Measurements from ENCODE around the gene CGA.
A peak's percentile ranks its signal among the peaks of the same experiment; 100 is the strongest.

Gene CGA

GRCh38 chr6:87088076-87088475 lies 6.8 kb downstream of the CGA start:
- no peak for DNase-seq (ENCODE audit: low read depth)

DNA sequence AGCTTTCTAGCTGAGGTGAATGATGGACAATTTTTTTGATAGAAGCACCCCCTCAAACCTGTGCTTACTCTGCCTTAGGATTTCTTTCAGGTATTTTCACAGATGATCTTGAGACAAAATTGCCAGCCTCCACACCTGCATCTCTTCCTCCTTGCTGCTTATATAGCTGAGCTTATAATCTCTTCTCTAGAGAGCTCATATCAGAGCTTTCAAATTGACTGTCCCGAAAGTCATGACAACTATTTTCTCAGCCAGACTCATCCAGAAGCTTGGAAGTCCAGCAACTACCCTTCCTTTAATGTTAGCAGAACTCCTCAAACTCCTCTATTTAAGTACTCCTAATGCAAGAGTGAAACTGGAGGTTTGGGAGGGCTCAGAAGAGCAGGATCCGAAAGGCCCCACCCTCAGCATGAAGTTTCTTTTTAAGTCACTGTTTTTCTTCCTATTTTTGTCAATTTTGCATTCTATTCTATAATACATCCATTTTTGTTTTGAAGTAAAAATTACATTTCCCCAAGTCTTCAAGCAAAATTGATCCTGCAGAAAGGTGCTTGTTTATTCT lies 12.7 kb downstream of the CGA start:
- no peak for DNase-seq (ENCODE audit: low read depth)

DNA sequence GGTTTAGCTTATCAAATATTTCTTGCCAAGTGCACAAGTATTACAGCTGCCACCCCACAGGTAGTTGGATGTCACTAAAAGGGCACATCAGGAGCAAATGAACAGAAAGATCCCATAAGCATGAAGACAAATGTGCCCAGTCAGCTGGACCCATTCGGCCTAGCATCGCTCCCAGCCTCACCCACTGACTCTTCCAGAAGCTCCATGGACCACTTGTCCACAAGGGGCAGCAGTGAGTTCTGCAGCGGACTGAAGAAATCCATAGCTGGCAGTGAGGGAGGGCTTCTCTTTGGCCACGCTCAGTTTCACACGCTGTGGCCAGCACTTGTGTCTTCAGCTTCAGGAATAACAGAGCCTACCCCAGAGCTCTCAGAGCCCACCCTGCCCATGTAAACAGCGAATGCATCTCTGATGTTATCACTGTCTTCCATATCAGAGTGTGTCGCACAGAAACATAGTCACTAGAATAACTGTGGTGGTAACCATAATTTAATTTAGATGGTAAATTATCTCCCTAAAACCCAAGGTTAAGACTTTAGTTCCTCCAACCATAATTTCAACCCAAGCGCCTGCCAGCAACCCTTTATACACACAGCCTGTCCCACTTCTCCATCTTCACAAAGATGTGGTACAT lies 15.8 kb downstream of the CGA start:
- DNase-seq (ENCODE audit: low read depth) = peak; percentile 51

GRCh38 chr6:87075168-87075567 lies 19.7 kb downstream of the CGA start:
- no peak for DNase-seq (ENCODE audit: low read depth)

GRCh38 chr6:87074101-87074621 lies 20.7 kb downstream of the CGA start:
- no peak for DNase-seq (ENCODE audit: low read depth)

- no peak for DNase-seq (ENCODE audit: low read depth)
Measured at GRCh38 chr6:87071683-87072082, 23.2 kb downstream of the CGA start.

- DNase-seq (ENCODE audit: low read depth) = no peak
Measured at GRCh38 chr6:87070741-87071140, 24.2 kb downstream of the CGA start.

- DNase-seq (ENCODE audit: low read depth) = no peak
Measured at GRCh38 chr6:87068795-87069194, 26.1 kb downstream of the CGA start.

- DNase-seq (ENCODE audit: low read depth) = peak; percentile 7
Measured at GRCh38 chr6:87066449-87067333, 28.2 kb downstream of the CGA start.

GRCh38 chr6:87065117-87065516 lies 29.8 kb downstream of the CGA start:
- no peak for DNase-seq (ENCODE audit: low read depth)

GRCh38 chr6:87059943-87060342 lies 35.0 kb downstream of the CGA start:
- DNase-seq (ENCODE audit: low read depth) = no peak

- DNase-seq (ENCODE audit: low read depth) = no peak
Measured at GRCh38 chr6:87054143-87054833, 40.6 kb downstream of the CGA start.

DNA sequence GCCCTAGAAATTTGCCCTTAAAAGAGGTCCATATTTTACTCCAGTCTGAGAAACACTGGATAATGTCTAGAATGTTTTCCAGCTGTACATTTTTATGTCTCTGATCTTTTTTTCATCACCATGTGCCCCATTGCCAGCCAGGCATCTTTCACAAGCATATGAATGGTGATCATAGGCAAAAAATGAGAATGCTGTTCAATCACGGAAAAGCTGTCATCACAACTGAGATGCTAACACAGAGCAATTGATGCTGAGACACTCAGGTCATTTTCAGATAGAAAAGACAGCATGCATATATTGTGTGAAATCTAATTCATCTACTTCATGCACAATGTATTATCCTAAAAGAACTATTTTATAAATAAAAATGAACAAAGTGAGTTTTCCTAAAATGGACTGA lies 41.6 kb downstream of the CGA start:
- DNase-seq (ENCODE audit: low read depth) = no peak

- DNase-seq (ENCODE audit: low read depth) = no peak
Measured at GRCh38 chr6:87049779-87050178, 45.1 kb downstream of the CGA start.

DNA sequence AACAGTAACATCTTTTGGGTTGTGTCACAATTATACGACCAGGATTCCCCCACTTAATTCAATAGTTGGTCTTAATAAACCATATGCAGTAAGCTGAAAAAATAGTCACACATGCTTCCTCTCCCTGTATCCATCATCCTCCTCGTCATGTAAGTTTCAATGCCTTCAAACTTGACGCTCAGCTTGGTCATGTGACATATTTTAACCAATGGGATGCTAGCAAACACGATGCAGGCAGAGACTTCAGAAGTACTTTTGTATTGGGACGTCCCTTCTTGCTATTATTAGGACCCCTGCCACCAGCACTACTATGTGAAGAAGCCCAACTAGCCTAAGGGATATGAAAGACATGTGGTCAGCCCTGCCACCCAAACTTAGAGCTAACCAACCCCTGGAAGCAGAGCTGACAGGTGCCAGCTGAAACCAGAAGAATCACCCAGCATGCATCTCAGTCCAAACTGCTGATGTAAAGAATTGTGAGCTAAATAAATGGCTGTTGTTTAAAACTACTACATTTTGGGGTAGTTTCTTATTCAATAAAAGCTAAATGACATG lies 49.3 kb downstream of the CGA start:
- no peak for DNase-seq (ENCODE audit: low read depth)

DNA sequence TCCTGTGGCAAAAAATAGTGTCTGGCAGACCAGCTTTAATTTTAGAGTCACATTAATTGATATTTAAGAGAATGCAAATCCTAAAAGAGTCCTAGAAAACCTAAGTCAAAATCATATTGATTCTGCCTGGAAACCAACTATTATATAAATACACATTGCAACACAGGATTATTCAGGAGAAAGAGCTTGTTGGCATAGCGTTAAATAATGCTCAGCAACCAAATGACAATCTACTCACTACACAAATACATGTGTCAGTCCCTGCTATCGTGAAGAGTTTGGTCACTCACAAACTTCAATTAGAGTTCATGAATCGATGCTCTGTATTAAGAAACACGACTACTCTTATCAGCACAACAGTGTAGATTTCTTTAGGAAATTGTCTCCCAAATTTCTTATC lies 54.2 kb downstream of the CGA start:
- no peak for DNase-seq (ENCODE audit: low read depth)
